Stimulated activated naive CD8-positive, alpha-beta T cell treated with anti-CD3 and anti-CD28 coated beads, Interleukin-15, Interleukin-2, amounts not matched to agents 100 ng/mL and 50 ng/mL, for 24 hours (primary cell): ENCODE measurements around the gene ICAM5.

Experiments
- H3K27ac Mint-ChIP-seq: one replicate; pipeline ENCODE4 v1.8.0; 2021; ENCODE audit warnings: mild to moderate bottlenecking, mixed read lengths
- H3K27me3 Mint-ChIP-seq: one replicate; pipeline ENCODE4 v1.8.0; 2021; ENCODE audit warnings: mixed read lengths
- H3K36me3 Mint-ChIP-seq: one replicate; pipeline ENCODE4 v1.8.0; 2021; ENCODE audit warnings: low read depth, mixed read lengths
- H3K4me1 Mint-ChIP-seq: one replicate; pipeline ENCODE4 v1.8.0; 2021; ENCODE audit warnings: low read depth, mixed read lengths
- H3K4me3 Mint-ChIP-seq: one replicate; pipeline ENCODE4 v1.8.0; 2021; ENCODE audit warnings: mild to moderate bottlenecking, mixed read lengths
- H3K9me3 Mint-ChIP-seq: one replicate; pipeline ENCODE4 v1.8.0; 2021; ENCODE audit warnings: mixed read lengths

ICAM5 gene

DNA sequence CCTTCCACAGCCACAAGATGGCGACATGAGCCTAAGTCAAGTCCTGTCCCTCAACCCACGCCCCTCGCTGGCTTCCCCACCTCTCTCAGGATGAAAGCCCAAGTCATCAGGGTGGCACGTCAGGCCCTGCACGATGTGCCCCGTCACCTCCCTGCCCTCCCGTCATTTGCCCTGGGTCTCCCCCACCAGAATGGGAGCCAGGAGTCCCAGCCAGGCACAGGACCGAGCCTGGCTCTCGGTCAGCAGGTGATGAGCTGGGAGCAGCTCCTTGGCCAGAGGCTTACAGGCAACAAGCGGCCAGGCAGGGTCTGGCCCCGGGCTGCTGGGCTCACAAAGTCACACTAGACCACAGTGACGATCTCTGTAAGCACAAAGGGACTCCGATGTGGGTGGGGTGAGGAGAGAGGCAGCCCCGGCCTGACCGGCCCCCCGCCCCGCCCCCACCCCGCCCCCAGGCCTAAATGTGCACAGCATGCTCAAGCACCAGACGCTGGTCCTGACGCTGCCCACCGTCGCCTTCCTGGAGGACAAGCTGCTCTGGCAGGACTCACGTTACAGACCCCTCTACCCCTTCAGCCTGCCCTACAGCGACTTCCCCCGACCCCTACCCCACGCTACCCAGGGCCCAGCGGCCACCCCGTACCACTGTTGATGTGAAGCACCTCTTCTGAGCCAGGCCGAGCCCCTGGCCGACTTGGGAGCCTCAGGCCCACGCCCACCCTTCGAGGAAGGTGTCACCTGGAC, 30.4 kb upstream of the ICAM5 start:
- H3K27ac Mint-ChIP-seq: peak overlapping the region; percentile 84
- H3K9me3 Mint-ChIP-seq: no peaks in the 10 kb centered on the region
- H3K4me1 Mint-ChIP-seq: peaks cover 25% of the 10 kb centered on the region
- H3K27me3 Mint-ChIP-seq: no peaks in the 10 kb centered on the region
- peaks cover 37% of the 10 kb centered on the region for H3K36me3 Mint-ChIP-seq
- H3K4me3 Mint-ChIP-seq: peak overlapping the region; percentile 44

- Mint-ChIP-seq H3K9me3 (no peaks in the 10 kb centered on the region), H3K36me3 (peaks cover 30% of the 10 kb centered on the region), H3K27me3 (no peaks in the 10 kb centered on the region), H3K4me3 (peak overlapping the region; percentile 44), H3K27ac (peak overlapping the region; percentile 84), H3K4me1 (peaks cover 24% of the 10 kb centered on the region)
These were observed 29.6 kb upstream of the ICAM5 start for GRCh38 chr19:10260141-10260584.

DNA sequence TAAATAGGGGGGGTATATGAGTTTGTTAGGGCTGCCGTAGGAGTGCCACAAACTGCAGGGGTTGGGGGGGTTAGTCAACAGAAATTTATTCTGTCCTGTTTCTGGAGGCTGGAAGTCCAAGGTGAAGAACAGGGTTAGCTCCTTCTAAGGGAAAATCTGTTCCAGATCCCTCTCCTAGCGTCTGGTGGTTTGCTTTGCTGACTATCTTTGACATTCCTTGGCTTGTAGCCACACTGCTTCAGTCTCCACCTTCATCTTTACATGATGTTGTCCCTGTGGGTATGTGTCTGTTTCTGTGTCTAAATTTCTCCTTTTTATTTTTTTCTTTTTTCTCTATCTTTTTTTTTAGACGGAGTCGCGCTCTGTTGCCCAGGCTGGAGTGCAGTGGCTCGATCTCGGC, 27.0 kb upstream of the ICAM5 start:
- no peaks in the 10 kb centered on the region for H3K27me3 Mint-ChIP-seq
- peaks cover 24% of the 10 kb centered on the region for H3K4me1 Mint-ChIP-seq
- H3K9me3 Mint-ChIP-seq: no peaks in the 10 kb centered on the region
- H3K27ac Mint-ChIP-seq: no peak overlapping the region
- H3K36me3 Mint-ChIP-seq: peaks cover 9% of the 10 kb centered on the region
- no peak overlapping the region for H3K4me3 Mint-ChIP-seq

DNA sequence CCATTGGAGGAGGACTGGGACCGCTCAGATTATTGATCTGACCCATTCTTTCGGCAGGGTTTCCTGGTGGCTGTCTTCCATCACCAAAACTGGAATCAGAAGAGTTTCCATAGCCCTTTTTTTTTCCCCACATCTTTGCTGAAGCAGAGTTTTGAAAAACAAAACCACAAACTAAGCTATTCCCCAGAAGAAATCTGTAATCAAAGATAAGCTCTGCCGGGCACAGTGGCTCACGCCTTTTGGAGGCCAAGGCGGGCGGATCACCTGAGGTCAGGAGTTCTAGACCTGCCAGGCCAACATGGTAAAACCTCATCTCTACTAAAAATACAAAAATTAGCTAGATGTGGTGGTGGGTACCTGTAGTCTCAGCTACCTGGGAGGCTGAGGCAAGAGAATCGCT, 23.0 kb upstream of the ICAM5 start:
- Mint-ChIP-seq H3K4me3 (no peak overlapping the region), H3K4me1 (peaks cover 21% of the 10 kb centered on the region), H3K27ac (no peak overlapping the region), H3K36me3 (no peaks in the 10 kb centered on the region), H3K9me3 (no peaks in the 10 kb centered on the region), H3K27me3 (no peaks in the 10 kb centered on the region)

DNA sequence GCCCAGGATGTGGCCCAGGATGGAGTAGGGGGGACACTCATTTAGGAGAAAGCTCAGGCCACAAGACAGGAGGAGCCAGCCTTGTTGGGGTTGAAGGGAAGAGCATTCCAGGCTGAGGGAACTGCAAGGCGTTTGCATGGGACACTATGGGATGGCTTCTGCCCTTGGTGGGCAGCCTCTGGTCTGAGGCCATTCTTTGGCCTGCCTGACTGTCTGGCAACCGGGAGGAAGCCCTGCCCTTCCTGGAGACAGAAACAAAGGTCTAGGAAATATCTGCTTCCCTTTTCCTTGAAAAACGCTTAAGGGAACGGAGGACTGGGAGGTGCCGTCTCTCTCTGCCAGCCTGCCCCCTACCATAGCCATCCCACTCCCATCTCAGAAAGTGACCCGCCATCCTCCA, 21.7 kb upstream of the ICAM5 start:
- Mint-ChIP-seq H3K27me3 (no peaks in the 10 kb centered on the region), H3K4me3 (no peak overlapping the region), H3K9me3 (no peaks in the 10 kb centered on the region), H3K4me1 (peaks cover 33% of the 10 kb centered on the region), H3K36me3 (peaks cover 5% of the 10 kb centered on the region), H3K27ac (no peak overlapping the region)

DNA sequence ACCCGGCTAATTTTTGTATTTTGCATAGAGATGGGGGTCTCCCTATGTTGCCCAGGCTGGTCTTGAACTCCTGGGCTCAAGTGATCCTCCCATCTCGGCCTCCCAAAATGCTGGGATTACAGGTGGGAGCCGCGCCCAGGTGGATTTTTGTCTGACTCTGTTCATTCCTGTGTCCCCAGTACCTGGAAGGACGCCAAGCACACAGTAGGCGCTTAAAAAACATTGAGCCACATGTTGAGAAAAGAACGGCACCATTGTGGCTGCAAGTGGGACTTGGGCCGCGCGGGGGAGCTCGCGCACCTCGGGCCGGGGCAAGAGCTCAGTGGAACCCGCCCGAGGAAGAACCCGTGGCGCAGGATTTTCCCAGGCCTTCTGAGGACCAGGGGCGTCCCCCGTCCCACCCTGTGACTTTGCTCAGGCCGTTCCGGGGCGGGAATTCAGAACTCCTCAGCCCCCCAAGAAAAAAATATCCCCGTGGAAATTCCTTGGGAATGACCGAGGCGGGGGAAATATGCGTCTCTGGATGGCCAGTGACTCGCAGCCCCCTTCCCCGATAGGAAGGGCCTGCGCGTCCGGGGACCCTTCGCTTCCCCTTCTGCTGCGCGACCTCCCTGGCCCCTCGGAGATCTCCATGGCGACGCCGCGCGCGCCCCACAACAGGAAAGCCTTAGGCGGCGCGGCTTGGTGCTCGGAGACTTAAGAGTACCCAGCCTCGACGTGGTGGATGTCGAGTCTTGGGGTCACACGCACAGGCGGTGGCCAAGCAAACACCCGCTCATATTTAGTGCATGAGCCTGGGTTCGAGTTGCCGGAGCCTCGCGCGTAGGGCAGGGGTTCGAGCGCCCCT, 20.2 kb upstream of the ICAM5 start:
- H3K36me3 Mint-ChIP-seq: peaks cover 14% of the 10 kb centered on the region
- no peaks in the 10 kb centered on the region for H3K9me3 Mint-ChIP-seq
- H3K27ac Mint-ChIP-seq: peak overlapping the region; percentile 93
- H3K4me1 Mint-ChIP-seq: peaks cover 43% of the 10 kb centered on the region
- peak overlapping the region; percentile 86 for H3K4me3 Mint-ChIP-seq
- no peaks in the 10 kb centered on the region for H3K27me3 Mint-ChIP-seq

GRCh38 chr19:10270180-10270615, 19.6 kb upstream of the ICAM5 start:
- H3K27ac Mint-ChIP-seq: peak overlapping the region; percentile 93
- no peaks in the 10 kb centered on the region for H3K9me3 Mint-ChIP-seq
- H3K36me3 Mint-ChIP-seq: peaks cover 19% of the 10 kb centered on the region
- peaks cover 45% of the 10 kb centered on the region for H3K4me1 Mint-ChIP-seq
- H3K27me3 Mint-ChIP-seq: no peaks in the 10 kb centered on the region
- H3K4me3 Mint-ChIP-seq: peak overlapping the region; percentile 86

- Mint-ChIP-seq H3K4me1 (peaks cover 45% of the 10 kb centered on the region), H3K27ac (peak within 1 kb of the TSS; percentile 93), H3K4me3 (peak within 1 kb of the TSS; percentile 86), H3K27me3 (no peaks in the 10 kb centered on the region), H3K9me3 (no peaks in the 10 kb centered on the region), H3K36me3 (peaks cover 21% of the 10 kb centered on the region)
These were observed 18.9 kb upstream of the ICAM5 start, which contains the start of gene ICAM1 for GRCh38 chr19:10270616-10271394. ICAM1 (plus strand) TSS chr19:10271120; CDS start chr19:10271160, 40 bp downstream.

- Mint-ChIP-seq H3K36me3 (peaks cover 21% of the 10 kb centered on the region), H3K4me1 (peaks cover 45% of the 10 kb centered on the region), H3K4me3 (peak overlapping the region; percentile 86), H3K27ac (peak overlapping the region; percentile 93), H3K9me3 (no peaks in the 10 kb centered on the region), H3K27me3 (no peaks in the 10 kb centered on the region)
These were observed 18.1 kb upstream of the ICAM5 start for GRCh38 chr19:10271543-10272086.

- H3K9me3 Mint-ChIP-seq: no peaks in the 10 kb centered on the region
- peaks cover 42% of the 10 kb centered on the region for H3K36me3 Mint-ChIP-seq
- H3K4me3 Mint-ChIP-seq: peak overlapping the region; percentile 25
- H3K4me1 Mint-ChIP-seq: peaks cover 51% of the 10 kb centered on the region
- peak overlapping the region; percentile 71 for H3K27ac Mint-ChIP-seq
- H3K27me3 Mint-ChIP-seq: no peaks in the 10 kb centered on the region
These were observed 15.2 kb upstream of the ICAM5 start for GRCh38 chr19:10274589-10274988.

DNA sequence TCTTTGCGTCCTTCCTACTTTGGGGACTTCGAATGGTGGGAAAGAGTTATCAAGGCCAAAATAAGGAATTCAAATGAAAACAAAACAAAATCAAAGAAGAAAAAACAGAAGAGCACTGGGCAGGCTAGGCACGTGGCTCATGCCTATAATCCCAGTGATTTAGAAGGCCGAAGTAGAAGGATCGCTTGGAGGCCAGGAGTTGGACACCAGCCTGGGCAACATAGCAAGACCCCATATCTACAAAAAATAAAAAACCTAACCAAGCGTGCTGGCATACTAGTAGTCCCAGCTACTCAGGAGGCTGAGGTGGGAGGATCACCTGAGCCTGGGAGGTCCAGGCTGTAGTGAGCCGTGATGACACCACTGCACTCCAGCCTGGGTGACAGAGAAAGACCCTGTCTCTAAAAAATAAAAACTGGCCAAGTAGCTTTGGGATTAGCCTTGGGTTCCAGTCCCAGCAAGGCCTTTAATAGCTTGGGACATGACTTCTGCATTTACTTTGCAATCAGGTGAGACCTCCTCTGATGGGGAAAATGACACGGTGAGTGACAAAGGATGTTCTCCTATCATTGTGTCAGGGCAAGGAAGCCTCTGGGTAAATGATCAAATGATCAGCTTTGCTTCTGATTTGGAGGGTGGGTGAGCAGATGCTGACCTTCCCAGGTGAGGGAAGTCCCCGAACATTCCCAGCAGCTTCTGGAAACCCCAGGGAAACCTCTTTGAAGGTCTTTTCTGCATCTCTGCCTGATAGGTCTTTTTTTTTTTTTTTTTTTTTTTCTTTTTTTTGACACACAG, 11.8 kb upstream of the ICAM5 start:
- Mint-ChIP-seq H3K4me3 (no peak overlapping the region), H3K4me1 (peaks cover 32% of the 10 kb centered on the region), H3K36me3 (peaks cover 50% of the 10 kb centered on the region), H3K27ac (no peak overlapping the region), H3K27me3 (no peaks in the 10 kb centered on the region), H3K9me3 (no peaks in the 10 kb centered on the region)

GRCh38 chr19:10278935-10279334, 10.8 kb upstream of the ICAM5 start:
- H3K27ac Mint-ChIP-seq: no peak overlapping the region
- no peaks in the 10 kb centered on the region for H3K9me3 Mint-ChIP-seq
- H3K36me3 Mint-ChIP-seq: peaks cover 54% of the 10 kb centered on the region
- H3K4me3 Mint-ChIP-seq: no peak overlapping the region
- H3K27me3 Mint-ChIP-seq: no peaks in the 10 kb centered on the region
- H3K4me1 Mint-ChIP-seq: peaks cover 26% of the 10 kb centered on the region

DNA sequence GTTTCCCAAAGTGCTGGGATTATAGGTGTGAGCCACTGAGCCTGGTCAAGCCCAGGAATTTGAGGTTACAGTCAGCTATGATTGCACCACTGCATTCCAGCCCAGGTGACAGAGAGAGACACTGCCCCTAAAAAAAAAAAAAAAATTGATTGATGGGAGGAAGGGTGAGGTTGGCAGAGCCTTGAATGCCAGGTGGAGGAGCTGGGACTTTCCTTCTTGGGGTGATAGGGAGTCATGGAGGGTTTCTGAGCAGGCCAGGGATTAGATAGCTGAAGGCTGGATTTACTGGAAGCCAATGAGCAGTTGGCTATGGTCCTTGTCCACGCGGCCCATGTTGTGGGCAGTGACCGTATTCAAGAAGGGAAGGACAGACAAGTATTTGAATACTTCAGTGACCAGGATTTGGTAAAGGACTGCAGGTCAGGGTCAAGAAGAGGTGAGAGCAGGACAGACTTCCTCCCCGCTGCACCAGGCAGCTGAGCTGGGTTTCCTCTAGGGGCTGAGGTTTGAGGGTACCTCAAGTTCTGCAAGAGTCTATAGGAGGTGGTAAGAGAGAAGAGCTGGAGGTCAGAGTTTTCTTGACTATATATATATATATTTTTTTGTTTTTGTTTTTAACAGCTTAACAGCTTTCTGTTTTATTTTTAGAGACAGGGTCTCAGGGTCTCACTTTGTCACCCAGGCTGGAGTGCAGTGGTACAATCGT, 9.9 kb upstream of the ICAM5 start:
- no peaks in the 10 kb centered on the region for H3K9me3 Mint-ChIP-seq
- peak overlapping the region; percentile 36 for H3K27ac Mint-ChIP-seq
- no peaks in the 10 kb centered on the region for H3K27me3 Mint-ChIP-seq
- peak overlapping the region; percentile 24 for H3K4me3 Mint-ChIP-seq
- H3K36me3 Mint-ChIP-seq: peaks cover 54% of the 10 kb centered on the region
- peaks cover 19% of the 10 kb centered on the region for H3K4me1 Mint-ChIP-seq
